Lung (tissue), 12 donors: ENCODE data around the gene MYO9A. TPM values are rescaled to one million over a fixed set of nuclear protein-coding genes. Genes with fewer than 3 reads are reported as not detected.

Experiments used
- ATAC-seq: fragments of 200-7000 bp; cut with Tn5 transposase; one replicate; pipeline ENCODE4 v1.9.1; 2020; ENCODE audit warnings: moderate number of reproducible peaks; ENCODE audit not compliant: insufficient read depth, low FRiP score
- DNase-seq, 3 donors: peaks; one replicate each; pipeline ENCODE4 v3.0.0-alpha.2; 2013 to 2017
- H3K27ac ChIP-seq, 2 donors: one replicate each; pipeline ENCODE4 v1.5.1; 2013; ENCODE audit warnings: mild to moderate bottlenecking in 2 of 2, moderate library complexity in 2 of 2, control low read depth in 1 of 2, inconsistent platforms in 1 of 2, low read depth in 1 of 2, low read length in 1 of 2
- H3K27me3 ChIP-seq, 3 donors: one replicate each; pipeline ENCODE4 v1.5.1; 2013; ENCODE audit warnings: low read length in 2 of 3; ENCODE audit not compliant: control insufficient read depth in 3 of 3, insufficient read depth in 3 of 3
- H3K36me3 ChIP-seq, 4 donors: one replicate each; pipeline ENCODE4 v1.5.1; 2013; ENCODE audit warnings: low read length in 4 of 4, mild to moderate bottlenecking in 1 of 4, moderate library complexity in 1 of 4; ENCODE audit not compliant: control insufficient read depth in 4 of 4, insufficient read depth in 4 of 4
- H3K4me1 ChIP-seq, 5 donors: one replicate each; pipeline ENCODE4 v1.5.1; 2013; ENCODE audit warnings: low read length in 5 of 5, mild to moderate bottlenecking in 2 of 5, moderate library complexity in 1 of 5; ENCODE audit not compliant: control insufficient read depth in 5 of 5, insufficient read depth in 5 of 5
- H3K4me3 ChIP-seq: one replicate; pipeline ENCODE4 v1.5.1; 2013; ENCODE audit warnings: mild to moderate bottlenecking, control low read depth, moderate library complexity
- H3K9ac ChIP-seq, 2 donors: one replicate each; pipeline ENCODE4 v1.5.1; 2013; ENCODE audit warnings: low read length in 2 of 2, control low read depth in 1 of 2; ENCODE audit not compliant: insufficient read depth in 1 of 2
- H3K9me3 ChIP-seq, 4 donors: one replicate each; pipeline ENCODE4 v1.5.1; 2013; ENCODE audit warnings: low read length in 3 of 4, mild to moderate bottlenecking in 1 of 4, moderate library complexity in 1 of 4; ENCODE audit not compliant: control insufficient read depth in 4 of 4, insufficient read depth in 3 of 4
- WGBS, 2 donors: extraction: QIAGEN DNeasy Blood & Tissue Kit; methylation state at CpG; one replicate each; pipeline ENCODE4 v1.1.7; 2013; 5-methylcytosine and 5-hydroxymethylcytosine counted together
- polyA plus RNA-seq, 2 donors: library from polyadenylated mRNA; stranded (reverse); fragments of 200-250 nt; gene quantifications; one replicate each; pipeline ENCODE4 v1.2.1, GENCODE V29; 2013
- total RNA-seq, 2 donors: library from RNA; depleted of rRNA in 1 of 2; stranded (reverse); fragments of >200 nt in 1 of 2; gene quantifications; one replicate each; pipeline ENCODE4 v1.2.1, GENCODE V29; 2014 to 2021
- TF ChIP-seq, protein P1 (sequence below): IDR thresholded peaks from 2 replicates; pipeline ENCODE4 v1.5.1; 2012; ENCODE audit warnings: mild to moderate bottlenecking; ENCODE audit errors: control extremely low read depth, extremely low read depth
- donor health status: control.
- donor health status: control.
- donor health status: Bipolar disorder and iron deficiency.
- donor health status: healthy.
- donor health status: DM: yes; HTN: yes; CAD: no.

The MYO9A gene
- total and polyA plus RNA-seq, 4 donors = 4.5 to 173 (median 34.4) TPM

DNA sequence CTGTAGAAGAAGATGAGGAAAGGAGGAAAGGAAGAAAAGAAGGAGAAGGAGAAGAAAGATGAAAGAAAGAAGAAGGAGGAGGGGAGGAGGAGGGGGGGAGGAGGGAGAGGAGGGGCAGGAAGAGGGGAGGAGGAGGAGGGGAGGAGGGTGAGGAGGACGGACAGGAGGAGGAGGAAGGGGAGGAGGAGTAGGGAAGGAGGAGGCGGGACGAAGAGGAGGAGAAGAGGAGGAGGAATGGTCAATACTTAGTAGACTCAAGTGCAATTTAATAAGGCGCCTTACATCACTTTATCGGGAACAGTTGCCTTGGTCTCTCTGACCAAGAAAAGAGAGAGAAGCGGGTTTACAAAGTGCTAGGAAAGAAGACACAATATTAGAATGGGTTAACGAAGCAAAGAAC, 331.3 kb downstream of the MYO9A start:
- Histone ChIP-seq H3K4me3 (no peak overlapping the region), H3K27ac (no peak overlapping the region), H3K27me3 (peaks cover 0 to 3% (median 0%) of the 10 kb centered on the region in 3 donors), H3K36me3 (no peaks in the 10 kb centered on the region), H3K9me3 (peaks cover 0 to 2% (median 0%) of the 10 kb centered on the region in 4 donors), H3K4me1 (no peaks in the 10 kb centered on the region), H3K9ac (no peak overlapping the region)
- TF ChIP-seq, protein P1, sequence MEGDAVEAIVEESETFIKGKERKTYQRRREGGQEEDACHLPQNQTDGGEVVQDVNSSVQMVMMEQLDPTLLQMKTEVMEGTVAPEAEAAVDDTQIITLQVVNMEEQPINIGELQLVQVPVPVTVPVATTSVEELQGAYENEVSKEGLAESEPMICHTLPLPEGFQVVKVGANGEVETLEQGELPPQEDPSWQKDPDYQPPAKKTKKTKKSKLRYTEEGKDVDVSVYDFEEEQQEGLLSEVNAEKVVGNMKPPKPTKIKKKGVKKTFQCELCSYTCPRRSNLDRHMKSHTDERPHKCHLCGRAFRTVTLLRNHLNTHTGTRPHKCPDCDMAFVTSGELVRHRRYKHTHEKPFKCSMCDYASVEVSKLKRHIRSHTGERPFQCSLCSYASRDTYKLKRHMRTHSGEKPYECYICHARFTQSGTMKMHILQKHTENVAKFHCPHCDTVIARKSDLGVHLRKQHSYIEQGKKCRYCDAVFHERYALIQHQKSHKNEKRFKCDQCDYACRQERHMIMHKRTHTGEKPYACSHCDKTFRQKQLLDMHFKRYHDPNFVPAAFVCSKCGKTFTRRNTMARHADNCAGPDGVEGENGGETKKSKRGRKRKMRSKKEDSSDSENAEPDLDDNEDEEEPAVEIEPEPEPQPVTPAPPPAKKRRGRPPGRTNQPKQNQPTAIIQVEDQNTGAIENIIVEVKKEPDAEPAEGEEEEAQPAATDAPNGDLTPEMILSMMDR = no peak
- DNase-seq (no peak), ATAC-seq (no peak)
- 79 to 83% methylated on average over 7 of the region's 7 CpGs for WGBS, 2 donors

DNA sequence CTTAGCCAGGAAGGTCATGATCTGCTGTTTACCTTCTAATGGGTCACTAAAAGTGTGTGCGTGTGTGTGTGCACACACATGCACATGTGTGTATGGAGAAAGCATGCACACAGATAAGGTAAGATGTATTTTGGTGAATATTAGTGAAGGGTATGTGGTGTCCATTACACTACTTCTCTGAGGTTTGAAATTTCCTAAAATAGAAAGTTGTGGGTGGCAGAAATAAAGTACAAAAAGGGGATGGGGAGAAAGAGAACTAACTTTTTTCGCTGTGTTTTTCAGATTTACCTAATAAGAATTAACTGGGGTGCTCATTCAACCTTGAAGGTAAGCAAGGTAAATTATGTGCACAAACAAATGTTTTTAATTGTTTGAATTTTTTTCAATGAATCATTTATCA, 332.0 kb downstream of the MYO9A start:
- no peak for DNase-seq
- Histone ChIP-seq H3K9me3 (peaks cover 0 to 2% (median 0%) of the 10 kb centered on the region in 4 donors), H3K27me3 (peaks cover 0 to 3% (median 0%) of the 10 kb centered on the region in 3 donors), H3K9ac (no peak overlapping the region), H3K36me3 (no peaks in the 10 kb centered on the region), H3K4me3 (no peak overlapping the region), H3K27ac (no peak overlapping the region), H3K4me1 (no peaks in the 10 kb centered on the region)
- ATAC-seq = no peak
- WGBS, 2 donors = 87 to 92% methylated on average over 2 of the region's 2 CpGs
- TF ChIP-seq, protein P1 = no peak

DNA sequence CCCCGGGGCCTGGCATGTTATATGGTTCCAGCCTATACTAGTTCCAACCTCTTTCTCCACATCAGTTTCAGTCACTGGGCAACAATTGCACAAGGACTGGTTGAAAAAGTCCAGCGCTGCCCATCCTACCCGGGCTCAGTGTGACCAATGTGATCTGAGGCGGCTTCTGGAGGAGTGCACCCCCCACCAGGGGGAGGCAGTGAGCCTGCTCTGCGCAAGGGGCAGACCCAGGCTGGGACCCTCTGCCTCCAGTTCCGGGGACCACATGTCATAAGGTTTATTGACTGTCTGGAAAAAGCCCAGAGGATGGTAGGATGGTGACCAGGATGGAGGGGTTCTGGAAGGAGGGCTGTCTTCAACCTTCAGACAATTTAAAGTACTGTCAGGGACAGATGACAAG, 333.2 kb downstream of the MYO9A start:
- DNase-seq (no peak), ATAC-seq (no peak)
- TF ChIP-seq, protein P1 = no peak
- peaks cover 0 to 2% (median 0%) of the 10 kb centered on the region in 4 donors for H3K9me3 ChIP-seq
- peaks cover 0 to 11% (median 0%) of the 10 kb centered on the region in 5 donors for H3K4me1 ChIP-seq
- 72 to 76% methylated on average over 6 of the region's 6 CpGs for WGBS, 2 donors
- no peak overlapping the region for H3K27ac ChIP-seq
- no peak overlapping the region for H3K9ac ChIP-seq
- no peak overlapping the region for H3K4me3 ChIP-seq
- H3K36me3 ChIP-seq = no peaks in the 10 kb centered on the region
- H3K27me3 ChIP-seq = peaks cover 0 to 3% (median 0%) of the 10 kb centered on the region in 3 donors
